Stimulated activated CD4-positive, alpha-beta T cell treated with anti-CD3 and anti-CD28 coated beads, Interleukin-4, amount 100 ng/mL, for 48 hours (primary cell): ENCODE data around the gene CDKN2B-AS1.

Experiments
- DNase-seq, 2 donors: peaks; one replicate each; pipeline ENCODE4 v3.0.0-alpha.2; 2020; ENCODE audit warnings: low read depth in 2 of 2

The CDKN2B-AS1 gene

DNA sequence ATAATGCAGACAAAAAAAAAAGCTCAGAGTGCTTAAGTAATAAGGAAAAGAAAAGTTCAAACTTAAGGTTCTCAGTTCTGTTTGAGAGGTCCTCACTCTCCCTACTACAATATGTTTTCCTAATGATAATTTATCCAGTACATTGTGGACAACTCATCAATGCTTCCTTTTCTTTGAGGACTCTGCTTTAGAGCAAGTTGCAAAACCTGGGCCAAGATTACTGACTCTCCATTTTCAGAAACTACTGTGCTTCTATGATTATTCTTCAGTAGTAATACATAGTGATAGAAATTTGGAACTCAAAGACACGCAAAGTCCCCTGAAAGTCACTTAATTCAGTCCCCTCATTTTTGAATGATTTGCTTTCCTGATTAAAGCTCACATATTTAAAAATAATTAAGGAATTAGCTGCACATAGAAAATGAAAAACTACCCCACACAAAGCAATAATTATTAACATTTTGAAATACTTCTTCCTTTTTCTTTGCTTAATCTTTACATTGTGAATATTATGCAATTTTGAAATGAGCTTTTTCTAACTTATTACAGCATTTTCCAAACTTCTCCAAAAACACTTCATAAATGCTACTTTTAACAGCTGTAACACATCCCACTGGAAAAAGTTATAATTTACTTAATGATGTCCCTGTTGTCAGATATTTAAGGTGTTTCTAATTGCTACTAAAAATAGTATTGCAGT, 11.6 kb upstream of the CDKN2B-AS1 start:
- DNase-seq = no peak

DNA sequence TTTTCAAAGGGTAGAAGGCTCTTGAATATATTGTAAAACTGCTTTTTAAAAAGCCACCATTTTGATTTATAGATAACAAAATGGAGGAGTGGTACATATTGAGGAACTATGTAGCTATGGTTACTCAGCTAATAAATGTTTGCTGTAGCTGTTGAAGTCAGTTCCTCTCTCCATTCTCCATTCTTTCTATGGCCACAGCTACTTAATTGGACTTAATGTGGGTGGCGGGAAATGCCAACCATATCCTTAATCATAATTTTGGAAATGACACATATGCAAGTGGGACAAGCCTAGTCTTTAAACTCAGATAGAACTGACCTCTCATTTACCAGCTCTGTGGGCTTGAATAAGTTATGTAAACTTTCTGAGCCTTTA, 11.0 kb upstream of the CDKN2B-AS1 start:
- no peak for DNase-seq

- no peak for DNase-seq
Observed at GRCh38 chr9:21984101-21984500, 10.5 kb upstream of the CDKN2B-AS1 start.

DNA sequence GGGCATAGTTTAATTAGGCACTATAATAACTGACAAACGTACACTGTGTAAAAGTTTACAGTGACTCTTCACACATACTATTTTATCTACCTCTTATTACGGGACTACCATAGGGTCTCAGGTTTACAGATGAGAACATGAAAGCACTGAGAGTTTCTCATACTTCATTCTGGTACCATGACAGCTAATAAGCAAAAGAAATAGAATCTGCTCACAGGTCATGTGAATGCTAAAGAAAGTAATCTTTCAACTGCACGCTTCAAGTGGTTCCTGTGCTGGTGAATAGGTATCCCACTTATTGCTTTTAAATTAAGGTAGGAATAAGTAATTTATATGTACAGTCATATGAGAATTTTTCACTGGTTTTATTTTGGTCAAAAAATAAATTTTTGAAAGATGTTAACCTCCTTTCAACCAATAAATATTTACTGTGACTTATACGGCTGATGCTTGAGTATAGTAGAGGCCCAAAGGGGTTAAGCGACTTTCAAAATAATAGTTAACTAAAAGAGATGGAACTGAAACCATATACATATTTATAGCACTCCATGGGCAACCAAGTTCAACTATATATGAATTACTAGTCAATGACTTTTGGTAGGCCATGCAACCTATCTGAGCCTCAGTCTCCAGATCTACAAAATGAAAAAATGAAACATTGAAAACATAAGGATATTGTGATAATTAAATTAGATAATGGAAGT, 8.5 kb upstream of the CDKN2B-AS1 start:
- DNase-seq = no peak

- DNase-seq = no peak
Observed at GRCh38 chr9:21988056-21988990, 6.3 kb upstream of the CDKN2B-AS1 start.

- no peak for DNase-seq
Observed at GRCh38 chr9:21989440-21990189, 5.0 kb upstream of the CDKN2B-AS1 start.

GRCh38 chr9:21991072-21991959, 3.3 kb upstream of the CDKN2B-AS1 start:
- DNase-seq = no peak

- DNase-seq = no peak
Observed at GRCh38 chr9:21993007-21993406, 1.6 kb upstream of the CDKN2B-AS1 start.

DNA sequence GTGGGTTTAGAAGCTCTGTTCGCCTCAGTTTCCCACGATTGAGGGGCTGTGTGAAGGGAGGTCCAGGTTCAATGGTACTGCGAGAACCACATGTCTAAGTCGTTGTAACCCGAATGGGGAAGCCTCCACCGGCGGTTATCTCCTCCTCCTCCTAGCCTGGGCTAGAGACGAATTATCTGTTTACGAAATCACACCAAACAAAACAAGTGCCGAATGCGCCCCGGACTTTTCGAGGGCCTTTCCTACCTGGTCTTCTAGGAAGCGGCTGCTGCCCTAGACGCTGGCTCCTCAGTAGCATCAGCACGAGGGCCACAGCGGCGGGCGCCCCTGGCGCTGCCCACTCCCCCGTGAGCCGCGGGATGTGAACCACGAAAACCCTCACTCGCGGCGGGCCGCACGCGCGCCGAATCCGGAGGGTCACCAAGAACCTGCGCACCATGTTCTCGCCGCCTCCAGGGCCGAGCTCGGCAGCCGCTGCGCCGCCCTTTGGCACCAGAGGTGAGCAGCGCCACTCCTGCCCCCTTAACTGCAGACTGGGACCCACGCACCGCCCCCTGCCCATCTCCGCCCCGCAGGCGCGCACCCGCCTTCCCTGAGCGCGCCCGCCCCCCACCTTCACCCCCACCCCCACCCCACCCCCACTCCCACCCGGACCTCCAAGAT, 567 bp upstream of the CDKN2B-AS1 start, which contains the start of gene CDKN2A:
Gene CDKN2A (minus strand): TSS at position 500 of the 663 bp plus-strand sequence.
- DNase-seq = peak; percentile 29 to 31

GRCh38 chr9:21995006-21995665, 545 bp downstream of the CDKN2B-AS1 start:
- peak; percentile 46 to 67 for DNase-seq

- DNase-seq = no peak
Observed at GRCh38 chr9:21995666-21996398, 1.2 kb downstream of the CDKN2B-AS1 start.

GRCh38 chr9:21996438-21996837, 1.8 kb downstream of the CDKN2B-AS1 start:
- no peak for DNase-seq

DNA sequence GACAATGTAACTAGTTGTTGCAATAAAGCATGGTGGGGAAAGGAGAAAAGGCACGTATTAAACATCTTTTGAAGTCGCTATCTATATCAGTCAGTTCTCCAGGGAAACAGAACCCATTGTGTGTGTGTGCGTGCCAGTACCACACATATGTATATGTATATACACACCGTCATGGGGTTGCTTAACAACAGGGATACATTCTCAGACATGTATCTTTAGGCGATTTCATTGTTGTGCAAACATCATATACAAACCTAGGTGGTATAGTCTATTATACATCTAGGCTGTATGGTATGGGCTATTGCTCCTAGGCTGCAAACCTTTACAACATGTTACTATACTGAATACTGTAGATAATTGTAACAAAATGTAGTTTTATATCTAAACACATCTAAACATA, 2.3 kb downstream of the CDKN2B-AS1 start:
- DNase-seq = no peak

- DNase-seq = no peak
Observed at GRCh38 chr9:21997480-21997879, 2.9 kb downstream of the CDKN2B-AS1 start.

GRCh38 chr9:21998026-21998425, 3.4 kb downstream of the CDKN2B-AS1 start:
- DNase-seq = no peak

DNA sequence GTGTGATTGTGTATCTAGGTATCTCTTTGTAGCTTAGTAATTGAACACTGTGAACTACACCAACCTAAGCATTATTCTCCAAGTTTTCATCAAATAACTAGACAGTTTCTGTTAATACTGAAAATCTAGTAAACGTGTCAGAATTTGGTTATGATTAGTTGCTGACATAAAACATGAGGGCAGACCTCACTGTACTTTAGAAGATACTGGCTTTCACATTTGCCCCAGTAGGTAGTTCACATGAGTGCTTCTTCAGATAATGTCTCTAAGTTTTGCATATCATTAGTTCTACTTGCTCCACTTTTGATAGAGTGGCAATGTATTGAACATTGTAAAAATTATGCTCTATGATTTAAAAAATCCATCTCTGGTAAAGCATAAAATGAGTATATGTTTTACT, 7.4 kb downstream of the CDKN2B-AS1 start:
- no peak for DNase-seq

GRCh38 chr9:22005021-22005701, 10.6 kb downstream of the CDKN2B-AS1 start:
- no peak for DNase-seq
